ENCODE data around the gene PTPRO.

Gene PTPRO

DNA sequence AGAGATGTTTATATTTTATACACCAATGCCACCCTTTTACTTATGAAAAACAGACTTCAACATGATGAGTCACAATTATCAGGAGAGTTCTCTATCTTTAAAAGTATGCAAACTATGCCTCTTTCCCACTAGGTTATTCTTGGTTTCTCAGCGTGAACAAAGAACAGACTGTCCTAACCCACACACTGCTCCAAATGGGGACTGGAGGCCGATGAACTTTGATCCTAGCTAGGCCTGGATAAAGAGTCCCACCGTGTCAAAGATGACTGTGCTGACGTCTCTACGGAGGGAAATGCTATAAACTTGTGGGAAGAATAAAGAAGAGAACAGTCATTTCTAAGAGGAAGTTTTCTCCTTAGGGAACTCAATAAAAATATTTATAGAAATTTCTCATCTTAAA lies 306.8 kb downstream of the PTPRO start:
- Histone ChIP-seq H3K36me3 (replicated peaks) (no peaks in the 10 kb centered on the region), H3K4me1 (peaks cover 9% of the 10 kb centered on the region), H3K9me3 (no peaks in the 10 kb centered on the region), H3K4me3 (no peak overlapping the region), H3K27me3 (ENCODE audit: low read depth) (no peaks in the 10 kb centered on the region)
- in situ Hi-C loops (cut with MboI; ENCODE audit: low sequenced_read_pairs), result no loop called here
- no peak for DNase-seq (ENCODE audit: low spot score in 2 of 2)

DNA sequence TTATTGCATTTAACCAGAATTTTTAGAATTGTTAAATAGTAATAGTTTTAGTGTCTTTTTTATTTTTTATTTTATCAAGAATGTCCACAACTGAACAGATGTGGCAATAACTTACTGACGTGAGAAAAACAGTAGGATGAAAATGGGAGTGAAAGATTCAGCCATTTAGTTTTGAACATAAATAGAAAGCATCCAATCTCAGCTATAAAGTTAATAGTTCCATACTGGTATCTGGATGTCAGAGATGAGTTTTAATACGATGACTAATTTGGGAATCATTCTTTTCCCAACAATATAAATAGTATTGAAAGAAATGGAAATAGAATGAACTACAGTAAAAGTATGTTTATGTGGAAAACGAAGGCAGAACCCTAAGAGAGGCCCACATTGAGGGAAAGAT lies 307.5 kb downstream of the PTPRO start:
- Histone ChIP-seq H3K36me3 (replicated peaks) (no peaks in the 10 kb centered on the region), H3K9me3 (no peaks in the 10 kb centered on the region), H3K4me1 (peaks cover 12% of the 10 kb centered on the region), H3K4me3 (no peak overlapping the region), H3K27me3 (ENCODE audit: low read depth) (no peaks in the 10 kb centered on the region)
- in situ Hi-C loops (cut with MboI; ENCODE audit: low sequenced_read_pairs), result no loop called here
- no peak for DNase-seq (ENCODE audit: low spot score in 2 of 2)

DNA sequence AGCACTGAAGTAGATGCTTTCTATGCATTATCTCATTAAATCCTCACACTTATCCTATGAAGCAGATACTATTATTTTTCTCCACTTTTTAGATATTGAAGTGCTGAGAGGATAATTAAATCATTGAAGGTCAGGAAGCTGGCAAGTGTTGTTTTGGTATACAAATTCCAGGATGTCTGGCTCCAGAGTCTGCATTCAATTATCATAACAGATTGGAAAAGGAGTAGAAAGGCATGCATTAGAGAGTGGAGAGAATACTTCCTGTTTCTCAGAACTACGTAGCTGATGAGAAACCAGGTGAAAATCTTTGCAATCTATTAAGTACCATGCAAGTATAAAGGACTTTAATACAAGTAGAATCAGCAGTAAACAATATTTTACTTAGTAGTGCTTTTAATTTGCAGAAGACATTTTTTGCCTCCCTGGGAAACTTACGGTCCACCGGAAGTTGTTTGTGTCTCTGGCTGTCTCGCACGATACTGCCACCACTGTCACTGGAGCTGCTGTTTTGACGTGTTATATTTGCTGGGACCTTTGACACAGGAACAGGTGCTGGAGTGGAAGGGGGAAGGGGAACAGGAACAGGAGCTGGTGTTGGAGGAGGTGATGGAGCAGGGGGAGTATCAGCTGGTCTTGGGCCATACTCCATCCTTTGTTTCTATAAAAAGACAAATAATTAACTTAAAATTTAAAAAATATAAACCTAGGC lies 308.9 kb downstream of the PTPRO start:
- H3K4me3 ChIP-seq, result no peak overlapping the region
- no peak for DNase-seq (ENCODE audit: low spot score in 2 of 2)
- H3K36me3 ChIP-seq (replicated peaks), result no peaks in the 10 kb centered on the region
- no peaks in the 10 kb centered on the region for H3K9me3 ChIP-seq
- no peaks in the 10 kb centered on the region for H3K27me3 ChIP-seq (ENCODE audit: low read depth)
- H3K4me1 ChIP-seq, result peaks cover 14% of the 10 kb centered on the region
- in situ Hi-C loops (cut with MboI; ENCODE audit: low sequenced_read_pairs), result no loop called here

DNA sequence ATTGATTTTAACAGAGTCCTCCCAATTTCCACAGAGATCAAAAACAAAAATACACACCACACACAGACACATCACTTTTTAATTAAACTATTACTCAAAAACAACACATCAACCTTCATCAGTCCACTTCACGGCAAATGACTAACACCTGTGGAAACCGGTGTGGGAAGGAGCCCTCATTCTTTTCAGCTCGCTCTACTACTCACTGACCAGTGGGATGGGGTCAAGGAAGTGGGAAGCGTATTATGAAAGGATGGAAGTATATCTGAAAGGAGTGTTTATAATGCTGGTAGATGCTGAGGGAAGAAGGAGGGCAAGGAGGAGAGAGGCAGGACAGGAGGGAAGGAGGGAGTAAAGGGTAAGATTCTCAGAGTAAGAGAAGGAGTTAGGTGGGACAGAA lies 310.4 kb downstream of the PTPRO start:
- H3K4me3 ChIP-seq, result no peak overlapping the region
- H3K4me1 ChIP-seq, result peaks cover 15% of the 10 kb centered on the region
- H3K36me3 ChIP-seq (replicated peaks), result no peaks in the 10 kb centered on the region
- H3K27me3 ChIP-seq (ENCODE audit: low read depth), result no peaks in the 10 kb centered on the region
- no peaks in the 10 kb centered on the region for H3K9me3 ChIP-seq
- in situ Hi-C loops (cut with MboI; ENCODE audit: low sequenced_read_pairs), result no loop called here
- no peak for DNase-seq (ENCODE audit: low spot score in 2 of 2)

DNA sequence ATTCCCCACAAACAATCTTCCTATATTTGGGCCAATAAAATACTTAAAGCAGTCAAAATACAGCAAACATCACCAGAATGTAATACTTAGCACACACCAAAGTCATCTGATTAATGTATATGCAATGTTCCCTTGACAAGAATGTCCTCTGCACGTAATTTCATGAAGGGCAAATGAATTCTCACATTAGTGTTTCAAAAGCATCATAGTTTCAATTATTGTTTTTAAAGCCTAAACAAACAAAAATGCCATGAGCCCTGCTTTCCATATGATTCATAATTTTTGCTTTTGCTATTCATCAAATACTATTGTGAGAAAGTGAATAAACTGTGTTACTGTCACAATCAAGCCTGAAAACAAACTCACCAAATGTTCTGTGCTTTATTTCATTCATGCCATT lies 310.9 kb downstream of the PTPRO start:
- DNase-seq (ENCODE audit: low spot score in 2 of 2), result no peak
- Histone ChIP-seq H3K4me3 (no peak overlapping the region), H3K36me3 (replicated peaks) (no peaks in the 10 kb centered on the region), H3K9me3 (no peaks in the 10 kb centered on the region), H3K27me3 (ENCODE audit: low read depth) (no peaks in the 10 kb centered on the region), H3K4me1 (peaks cover 13% of the 10 kb centered on the region)
- in situ Hi-C loops (cut with MboI; ENCODE audit: low sequenced_read_pairs), result no loop called here

DNA sequence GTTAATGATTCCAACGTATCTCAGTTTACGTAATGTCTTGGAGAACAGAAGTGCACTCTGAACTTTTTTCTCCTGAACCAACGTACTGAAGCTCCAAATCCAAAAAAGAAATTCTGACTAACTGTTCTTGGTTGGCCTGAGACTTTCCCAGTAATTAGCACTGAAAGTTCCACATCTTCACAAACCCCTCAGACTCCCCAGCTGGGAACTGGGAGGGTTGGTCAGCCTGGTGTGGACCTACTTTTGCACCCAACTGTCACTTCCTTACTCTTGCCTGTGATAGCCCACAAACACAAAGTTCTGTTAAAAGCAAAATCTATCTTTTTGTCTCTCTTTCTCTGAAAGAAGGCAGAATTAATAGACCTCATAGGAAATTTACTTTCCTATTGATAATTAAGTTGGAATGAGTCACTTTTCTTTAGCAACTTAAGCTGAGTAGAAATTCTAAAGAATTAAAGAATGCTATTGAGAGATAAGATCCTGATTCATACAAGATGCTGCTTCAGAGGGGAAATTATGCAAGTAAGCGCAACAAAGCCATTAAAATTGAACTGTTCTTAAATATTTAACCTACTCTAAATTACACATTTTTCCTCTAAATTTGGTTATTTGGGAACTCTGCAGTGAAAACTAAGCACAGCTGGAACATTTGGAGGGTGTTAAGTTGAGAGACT lies 311.8 kb downstream of the PTPRO start:
- H3K27me3 ChIP-seq (ENCODE audit: low read depth), result no peaks in the 10 kb centered on the region
- no peaks in the 10 kb centered on the region for H3K9me3 ChIP-seq
- H3K4me1 ChIP-seq, result 0 out of 2 replicates have a peak, but pooled peaks cover 6% of the 10 kb centered on the region
- no peaks in the 10 kb centered on the region for H3K36me3 ChIP-seq (replicated peaks)
- in situ Hi-C loops (cut with MboI; ENCODE audit: low sequenced_read_pairs), result no loop called here
- no peak overlapping the region for H3K4me3 ChIP-seq
- no peak for DNase-seq (ENCODE audit: low spot score in 2 of 2)

DNA sequence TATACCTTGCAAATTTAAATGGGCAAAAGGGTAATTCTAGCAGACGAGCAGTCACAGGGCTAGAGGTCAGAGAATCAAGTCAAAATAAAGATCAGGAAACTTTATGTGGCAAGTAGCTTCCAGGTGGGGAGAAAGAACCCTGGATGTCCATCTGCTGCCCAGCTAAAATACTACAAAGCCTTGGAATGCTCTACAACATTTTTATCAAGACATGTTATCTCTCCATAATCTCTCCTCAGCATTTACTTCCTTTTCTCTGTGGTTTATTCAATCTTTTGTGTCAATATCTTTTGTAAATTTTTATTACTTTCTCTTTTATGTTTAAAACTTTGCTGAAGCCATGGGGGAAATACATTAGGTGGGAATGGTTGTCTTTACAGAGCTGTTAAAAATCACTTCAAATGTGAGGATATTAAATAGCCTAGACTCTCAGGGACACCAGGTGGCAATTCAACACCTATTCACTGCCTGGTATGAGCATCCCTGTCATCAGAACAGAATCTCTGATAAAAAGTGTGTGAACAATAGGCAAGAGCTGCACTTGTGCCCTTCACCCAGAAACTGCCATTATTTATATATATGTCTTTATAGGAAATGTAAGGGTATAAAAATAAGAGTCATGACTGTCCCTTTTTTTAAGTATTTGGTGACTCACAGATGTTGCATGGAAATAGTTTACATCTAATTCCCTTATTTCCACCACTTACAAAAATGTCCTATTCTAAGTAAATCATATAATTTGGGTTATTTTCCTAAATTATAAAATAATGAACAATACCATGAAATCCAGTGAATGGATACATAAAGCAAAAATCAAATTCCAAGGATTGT lies 314.0 kb downstream of the PTPRO start:
- Histone ChIP-seq H3K4me3 (no peak overlapping the region), H3K4me1 (0 out of 2 replicates have a peak, but pooled peaks cover 6% of the 10 kb centered on the region)
- peak in 1 of 2 experiments; percentile 48 for DNase-seq (ENCODE audit: low spot score in 2 of 2)

DNA sequence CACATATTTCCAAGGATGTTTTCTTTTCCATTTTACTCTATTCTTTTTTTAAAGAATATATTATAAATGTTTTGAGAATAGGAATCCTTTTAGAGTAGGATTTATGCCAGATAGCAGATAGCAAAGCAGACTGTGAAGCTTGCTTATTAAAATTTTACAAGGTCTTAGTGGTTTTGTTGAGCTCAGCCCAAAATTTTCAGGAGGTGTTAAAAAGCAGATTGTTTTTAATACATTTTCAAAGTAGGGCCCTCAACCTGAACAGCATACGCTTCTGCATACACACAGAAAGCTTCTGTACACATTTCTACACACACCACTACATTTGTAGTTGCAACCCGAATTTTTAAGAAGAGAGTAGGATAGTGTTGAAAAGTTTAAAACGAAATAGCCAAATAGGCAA lies 315.9 kb downstream of the PTPRO start:
- no peak for DNase-seq (ENCODE audit: low spot score in 2 of 2)
- Histone ChIP-seq H3K4me1 (0 out of 2 replicates have a peak, but pooled peaks cover 6% of the 10 kb centered on the region), H3K36me3 (replicated peaks) (no peaks in the 10 kb centered on the region), H3K4me3 (no peak overlapping the region), H3K9me3 (no peaks in the 10 kb centered on the region), H3K27me3 (ENCODE audit: low read depth) (no peaks in the 10 kb centered on the region)
- in situ Hi-C loops (cut with MboI; ENCODE audit: low sequenced_read_pairs), result no loop called here

More for the DNA sequence above, 314.0 kb downstream of the PTPRO start:
- in situ Hi-C loops (cut with MboI; ENCODE audit: low sequenced_read_pairs), result no loop called here
- Histone ChIP-seq H3K36me3 (replicated peaks) (no peaks in the 10 kb centered on the region), H3K9me3 (no peaks in the 10 kb centered on the region), H3K27me3 (ENCODE audit: low read depth) (no peaks in the 10 kb centered on the region)

DNA sequence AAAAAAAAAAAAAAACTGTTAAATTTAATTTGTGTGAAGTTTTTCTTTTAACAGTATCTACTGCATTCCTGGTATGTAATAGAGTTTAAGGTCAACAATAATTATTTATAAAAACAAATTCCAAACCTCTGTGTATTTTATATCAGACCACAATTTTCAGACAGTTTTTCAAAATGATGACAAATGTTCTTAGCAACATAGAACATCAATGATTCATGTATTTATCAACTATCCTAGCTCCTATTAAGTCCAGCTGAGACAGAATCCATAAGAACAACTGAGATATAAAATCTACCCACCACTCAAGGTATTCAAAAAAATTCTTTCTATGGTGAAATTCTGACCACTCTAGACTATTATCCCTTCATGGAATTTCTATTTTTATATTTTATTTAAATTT lies 322.4 kb downstream of the PTPRO start:
- in situ Hi-C loops (cut with MboI; ENCODE audit: low sequenced_read_pairs), result no loop called here
- H3K27me3 ChIP-seq (ENCODE audit: low read depth), result no peaks in the 10 kb centered on the region
- H3K9me3 ChIP-seq, result no peaks in the 10 kb centered on the region
- H3K4me3 ChIP-seq, result no peak overlapping the region
- no peaks in the 10 kb centered on the region for H3K36me3 ChIP-seq (replicated peaks)
- H3K4me1 ChIP-seq, result no peaks in the 10 kb centered on the region
- DNase-seq (ENCODE audit: low spot score in 2 of 2), result no peak

DNA sequence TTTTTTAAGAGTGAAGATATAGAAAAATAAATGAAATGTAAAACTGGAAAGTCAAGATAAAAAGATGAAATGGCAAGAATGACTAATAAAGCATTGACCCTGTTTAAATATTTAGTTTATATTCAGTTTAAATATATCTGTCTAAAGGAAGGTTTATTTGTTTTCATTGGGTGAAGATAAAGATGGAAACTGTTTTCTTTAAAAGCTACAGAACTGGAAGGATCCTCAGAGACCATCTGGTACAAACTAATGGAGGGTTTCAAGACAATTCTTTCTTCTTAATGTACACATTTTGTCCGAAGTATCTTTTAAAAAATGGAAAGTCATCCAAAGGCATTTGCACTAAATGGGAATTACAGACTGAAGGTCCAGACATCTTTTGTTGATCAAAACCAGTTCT lies 324.3 kb downstream of the PTPRO start:
- DNase-seq (ENCODE audit: low spot score in 2 of 2), result no peak
- no peak overlapping the region for H3K4me3 ChIP-seq
- H3K9me3 ChIP-seq, result no peaks in the 10 kb centered on the region
- H3K36me3 ChIP-seq (replicated peaks), result no peaks in the 10 kb centered on the region
- no peaks in the 10 kb centered on the region for H3K27me3 ChIP-seq (ENCODE audit: low read depth)
- in situ Hi-C loops (cut with MboI; ENCODE audit: low sequenced_read_pairs), result no loop called here
- H3K4me1 ChIP-seq, result no peaks in the 10 kb centered on the region

Measured in HAP-1 (cell line).